Fibroblast of skin of left quadriceps (primary cell): ENCODE results near the gene RPL3.
"Not testable (repeated sequence)": the region's sequence is repeated elsewhere in the genome, so short reads cannot be mapped to it uniquely, and the experiment has no call there.

Source experiments
- DNase-seq, 2 experiments: peaks; one replicate each; pipeline ENCODE4 v3.0.0-alpha.2; 2013; ENCODE audit warnings: low read depth in 2 of 2

Gene RPL3

GRCh38 chr22:39351689-39352214, 32.3 kb upstream of the RPL3 start:
- no peak for DNase-seq

- no peak for DNase-seq
Observed at GRCh38 chr22:39350757-39351688, 31.6 kb upstream of the RPL3 start.

GRCh38 chr22:39349967-39350726, 30.7 kb upstream of the RPL3 start, which contains the start of gene SYNGR1:
TSS of gene SYNGR1 (plus strand) at chr22:39349991. CDS start at chr22:39350011, 20 bp downstream.
- DNase-seq: no peak

- no peak for DNase-seq
Observed at GRCh38 chr22:39349506-39349966, 30.1 kb upstream of the RPL3 start.

GRCh38 chr22:39348909-39349505, 29.6 kb upstream of the RPL3 start:
- no peak for DNase-seq

- no peak for DNase-seq
Observed at GRCh38 chr22:39345231-39345630, 25.8 kb upstream of the RPL3 start.

- DNase-seq: no peak
Observed at GRCh38 chr22:39344046-39344390, 24.6 kb upstream of the RPL3 start.

GRCh38 chr22:39343259-39344045, 24.0 kb upstream of the RPL3 start:
- DNase-seq: no peak

- no peak for DNase-seq
Observed at GRCh38 chr22:39341179-39341578, 21.8 kb upstream of the RPL3 start.

- not testable (repeated sequence) for DNase-seq
Observed at GRCh38 chr22:39339775-39340174, 20.4 kb upstream of the RPL3 start.

- no peak for DNase-seq
Observed at GRCh38 chr22:39336411-39336810, 17.0 kb upstream of the RPL3 start.

GRCh38 chr22:39332441-39333064, 13.1 kb upstream of the RPL3 start:
- peak; percentile 71 to 75 for DNase-seq

GRCh38 chr22:39330553-39330952, 11.1 kb upstream of the RPL3 start:
- DNase-seq: not testable (repeated sequence)

GRCh38 chr22:39327995-39328754, 8.8 kb upstream of the RPL3 start:
- DNase-seq: no peak

GRCh38 chr22:39325392-39325932, 6.0 kb upstream of the RPL3 start:
- no peak for DNase-seq

- not testable (repeated sequence) for DNase-seq
Observed at GRCh38 chr22:39320616-39321029, 1.2 kb upstream of the RPL3 start.

GRCh38 chr22:39318507-39319283, 728 bp downstream of the RPL3 start:
- DNase-seq: no peak

- DNase-seq: no peak
Observed at GRCh38 chr22:39317775-39318506, 1.5 kb downstream of the RPL3 start.
